Keratinocyte (primary cell): ENCODE measurements around the gene ZNF638. TPM values are rescaled to one million over a fixed set of nuclear protein-coding genes. Genes with fewer than 3 reads are reported as not detected.

Experiments
- DNase-seq: peaks from one replicate; pipeline ENCODE4 v3.0.0-alpha.2; 2011; ENCODE audit warnings: low read depth, missing footprints, low spot score
- FAIRE-seq: peaks from 2 replicates; lab custom pipeline; 2011; peaks lifted over from hg19 to GRCh38; lab: Jason Lieb, UNC
- H2AFZ ChIP-seq: 2 replicates; pipeline ENCODE4 v1.6.0; 2012; ENCODE audit warnings: low read length, control low read depth, inconsistent platforms; ENCODE audit not compliant: control insufficient read depth
- H3K27ac ChIP-seq: 2 replicates; pipeline ENCODE4 v1.5.1; 2011; ENCODE audit warnings: low read length; ENCODE audit not compliant: control insufficient read depth, insufficient read depth
- H3K27me3 ChIP-seq: 3 replicates; pipeline ENCODE4 v1.6.0; 2011; ENCODE audit warnings: low read length; ENCODE audit not compliant: control insufficient read depth, insufficient read depth; ENCODE audit errors: extremely low read depth
- H3K36me3 ChIP-seq, 2 experiments: 2 replicates in 1 of 2; 3 replicates in 1 of 2; pipeline ENCODE4 v1.5.1; 2011; ENCODE audit warnings: low read length in 2 of 2, mild to moderate bottlenecking in 1 of 2; ENCODE audit not compliant: control insufficient read depth in 2 of 2, insufficient read depth in 2 of 2; ENCODE audit errors: extremely low read depth in 1 of 2
- H3K4me1 ChIP-seq: 3 replicates; pipeline ENCODE4 v1.5.1; 2011; ENCODE audit warnings: low read length; ENCODE audit not compliant: control insufficient read depth, insufficient read depth; ENCODE audit errors: extremely low read depth
- H3K4me2 ChIP-seq: 3 replicates; pipeline ENCODE4 v1.6.0; 2011; ENCODE audit warnings: low read depth, low read length; ENCODE audit not compliant: control insufficient read depth, insufficient read depth; ENCODE audit errors: extremely low read depth
- H3K4me3 ChIP-seq, 3 experiments: fragments of 200-600 bp in 1 of 3; sonication (generic) in 1 of 3; 2 replicates in 2 of 3; 3 replicates in 1 of 3; pipeline ENCODE4 v1.5.1; 2011 to 2016; ENCODE audit warnings: low read length in 3 of 3, mild to moderate bottlenecking in 3 of 3, control low read depth in 2 of 3, inconsistent platforms in 1 of 3, low read depth in 1 of 3, mixed read lengths in 1 of 3, mixed run types in 1 of 3, moderate library complexity in 1 of 3; ENCODE audit not compliant: control insufficient read depth in 2 of 3, insufficient read depth in 2 of 3; ENCODE audit errors: extremely low read depth in 1 of 3
- H3K79me2 ChIP-seq: 2 replicates; pipeline ENCODE4 v1.6.0; 2012; ENCODE audit warnings: low read length; ENCODE audit not compliant: control insufficient read depth, insufficient read depth
- H3K9ac ChIP-seq: 3 replicates; pipeline ENCODE4 v1.6.0; 2011; ENCODE audit warnings: low read length; ENCODE audit not compliant: control insufficient read depth, insufficient read depth; ENCODE audit errors: extremely low read depth
- H3K9me1 ChIP-seq: 3 replicates; pipeline ENCODE4 v1.6.0; 2011; ENCODE audit warnings: low read length; ENCODE audit not compliant: control insufficient read depth, insufficient read depth; ENCODE audit errors: extremely low read depth
- H3K9me3 ChIP-seq: 2 replicates; pipeline ENCODE4 v1.5.1; 2012; ENCODE audit warnings: low read depth, low read length; ENCODE audit not compliant: control insufficient read depth
- H4K20me1 ChIP-seq: 3 replicates; pipeline ENCODE4 v1.6.0; 2011; ENCODE audit warnings: low read length; ENCODE audit not compliant: control insufficient read depth, insufficient read depth; ENCODE audit errors: extremely low read depth
- CTCF ChIP-seq, 3 experiments: IDR thresholded peaks in 1 of 3; conservative IDR thresholded peaks in 1 of 3; optimal IDR thresholded peaks in 1 of 3; 2 replicates in 2 of 3; 3 replicates in 1 of 3; pipeline versions ENCODE3 to v1.5.1; 2011; ENCODE audit warnings: low read length in 3 of 3, mild to moderate bottlenecking in 3 of 3, moderate library complexity in 2 of 3, control low read depth in 1 of 3, inconsistent platforms in 1 of 3; ENCODE audit not compliant: insufficient read depth in 2 of 3; ENCODE audit errors: extremely low read depth in 1 of 3
- EZH2 ChIP-seq: IDR thresholded peaks from one replicate; pipeline ENCODE4 v1.6.1; 2012; ENCODE audit warnings: inconsistent platforms, mild to moderate bottlenecking, low read length, moderate library complexity
- dilution Hi-C: fragments of 300-500 bp; cut with MboI; formaldehyde crosslinking; loops from one replicate; pipeline ENCODE4 v1.7.0; 2020; ENCODE audit warnings: low sequenced_read_pairs; ENCODE audit not compliant: extremely low pct_ligation_motif_present
- polyA plus RNA-seq, 5 experiments: library from polyadenylated mRNA; depleted of rRNA in 3 of 5; stranded (reverse) in 3 of 5; stranded (forward) in 1 of 5; unstranded in 1 of 5; fragments of >200 nt; gene quantifications; 1 replicate in 1 of 5; 2 replicates in 3 of 5; 3 replicates in 1 of 5; pipeline versions ENCODE4 v1.2.1 to v1.2.3, GENCODE V29; 2011 to 2012; ENCODE audit warnings: missing spikeins in 2 of 5, low read depth in 1 of 5, low replicate concordance in 1 of 5

ZNF638 gene
- polyA plus RNA-seq, 1 donor (not counting 4 experiments of a cell fraction or from before 2014, with no cell fraction given), result 66.5 TPM

DNA sequence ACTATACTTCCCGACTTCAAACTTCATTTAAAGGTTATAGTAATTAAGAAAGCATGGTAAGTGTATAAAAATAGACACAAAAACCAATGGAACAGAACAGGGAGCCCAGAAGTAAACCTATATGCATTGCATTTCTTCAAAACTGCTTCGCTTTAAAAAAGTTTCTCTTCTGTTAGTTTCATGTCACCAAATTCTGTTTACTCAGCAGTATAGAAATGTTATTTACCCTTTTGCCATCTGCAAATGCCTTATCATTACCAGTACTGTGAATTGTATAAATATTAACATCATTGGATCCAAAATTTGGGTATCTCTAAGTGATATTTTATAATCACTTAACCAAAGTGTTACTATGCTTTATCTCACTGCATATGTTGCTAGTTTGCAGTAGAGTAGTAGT, 45.9 kb upstream of the ZNF638 start:
- DNase-seq (no peak), FAIRE-seq (no peak)
- H3K4me2 ChIP-seq, result no peak overlapping the region
- no peak overlapping the region for H2AFZ ChIP-seq
- no peak overlapping the region for H3K27ac ChIP-seq
- H3K9me1 ChIP-seq, result no peaks in the 10 kb centered on the region
- H3K36me3 ChIP-seq, result no peaks in the 10 kb centered on the region
- H3K4me1 ChIP-seq, result no peaks in the 10 kb centered on the region
- no peaks in the 10 kb centered on the region for H3K79me2 ChIP-seq
- no peaks in the 10 kb centered on the region for H4K20me1 ChIP-seq
- dilution Hi-C loops, result no loop called here
- H3K9ac ChIP-seq, result no peak overlapping the region
- TF ChIP-seq CTCF (optimal IDR thresholded peaks at IDR 0.05 in 1 of 3, IDR thresholded peaks at IDR 0.05 in 1 of 3, conservative IDR thresholded peaks at IDR 0.05 in 1 of 3; ENCODE audit: extremely low read depth in 1 of 3, insufficient read depth in 2 of 3, low read length in 3 of 3), result no peak
- no peak for TF ChIP-seq EZH2
- H3K9me3 ChIP-seq, result no peaks in the 10 kb centered on the region
- no peak overlapping the region for H3K4me3 ChIP-seq
- peaks cover 10% of the 10 kb centered on the region for H3K27me3 ChIP-seq

- H3K4me2 ChIP-seq, result no peak overlapping the region
- no peaks in the 10 kb centered on the region for H3K9me1 ChIP-seq
- H3K27ac ChIP-seq, result no peak overlapping the region
- no peaks in the 10 kb centered on the region for H3K4me1 ChIP-seq
- no peak for TF ChIP-seq CTCF (optimal IDR thresholded peaks at IDR 0.05 in 1 of 3, IDR thresholded peaks at IDR 0.05 in 1 of 3, conservative IDR thresholded peaks at IDR 0.05 in 1 of 3; ENCODE audit: extremely low read depth in 1 of 3, insufficient read depth in 2 of 3, low read length in 3 of 3)
- TF ChIP-seq EZH2, result no peak
- no peaks in the 10 kb centered on the region for H3K27me3 ChIP-seq
- dilution Hi-C loops, result loop anchor here (10.0 kb wide), 1 partner anchor 67 kb away; the partner anchor contains the start of gene PAIP2B
- no peaks in the 10 kb centered on the region for H3K36me3 ChIP-seq
- no peaks in the 10 kb centered on the region for H3K79me2 ChIP-seq
- no peak overlapping the region for H3K9ac ChIP-seq
- no peak overlapping the region for H3K4me3 ChIP-seq
- H3K9me3 ChIP-seq, result no peaks in the 10 kb centered on the region
- DNase-seq, result no peak
- H2AFZ ChIP-seq, result no peak overlapping the region
- no peaks in the 10 kb centered on the region for H4K20me1 ChIP-seq
- FAIRE-seq, result peak; percentile 36
These were observed 40.2 kb upstream of the ZNF638 start for GRCh38 chr2:71291398-71291797.
